RCC 7860 (cell line): Measurements from ENCODE around the gene LOC128125822.
"Not testable (repeated sequence)": the region's sequence is repeated elsewhere in the genome, so short reads cannot be mapped to it uniquely, and the experiment has no call there.

Experiments
- DNase-seq: peaks from one replicate; pipeline ENCODE4 v3.0.0-alpha.2; 2015; ENCODE audit warnings: low spot score
- FAIRE-seq: peaks from 2 replicates; lab custom pipeline; 2012; peaks lifted over from hg19 to GRCh38; lab: Jason Lieb, UNC

The LOC128125822 gene

DNA sequence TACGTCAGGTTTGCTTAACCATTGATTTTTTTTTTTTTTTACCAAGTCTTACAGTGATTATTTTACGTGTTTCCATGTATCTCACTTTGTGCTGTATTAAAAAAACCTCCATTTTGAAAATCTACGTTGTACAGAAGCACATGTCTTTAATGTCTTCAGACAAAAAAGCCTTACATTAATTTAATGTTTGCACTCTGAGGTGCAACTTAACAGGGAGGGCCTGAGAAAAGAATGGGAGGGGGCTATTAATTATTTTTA lies 8.4 kb downstream of the LOC128125822 start:
- DNase-seq (no peak), FAIRE-seq (no peak)

GRCh38 chr6:63581355-63582013 lies 9.2 kb downstream of the LOC128125822 start:
- no peak for FAIRE-seq
- no peak for DNase-seq

GRCh38 chr6:63582579-63583231 lies 10.4 kb downstream of the LOC128125822 start:
- no peak for DNase-seq
- FAIRE-seq, result no peak

DNA sequence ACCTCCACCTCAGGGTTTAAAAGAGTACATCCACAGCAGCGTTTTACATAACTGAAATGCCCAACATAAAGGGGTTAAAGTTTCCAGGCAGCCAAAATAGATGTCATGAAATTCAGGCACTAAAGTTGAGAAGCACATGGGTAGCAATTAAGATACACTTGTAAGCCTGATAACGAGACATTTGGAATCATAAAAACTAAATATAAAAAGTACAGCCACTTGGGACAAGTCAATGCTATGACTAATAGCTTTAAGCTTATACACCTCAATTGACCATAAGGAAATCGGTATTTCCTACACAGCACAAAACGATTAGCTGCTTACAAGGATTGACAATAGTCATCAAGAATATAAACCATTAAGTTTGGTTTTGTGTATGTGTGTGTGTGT lies 11.8 kb downstream of the LOC128125822 start:
- FAIRE-seq, result no peak
- DNase-seq, result no peak

DNA sequence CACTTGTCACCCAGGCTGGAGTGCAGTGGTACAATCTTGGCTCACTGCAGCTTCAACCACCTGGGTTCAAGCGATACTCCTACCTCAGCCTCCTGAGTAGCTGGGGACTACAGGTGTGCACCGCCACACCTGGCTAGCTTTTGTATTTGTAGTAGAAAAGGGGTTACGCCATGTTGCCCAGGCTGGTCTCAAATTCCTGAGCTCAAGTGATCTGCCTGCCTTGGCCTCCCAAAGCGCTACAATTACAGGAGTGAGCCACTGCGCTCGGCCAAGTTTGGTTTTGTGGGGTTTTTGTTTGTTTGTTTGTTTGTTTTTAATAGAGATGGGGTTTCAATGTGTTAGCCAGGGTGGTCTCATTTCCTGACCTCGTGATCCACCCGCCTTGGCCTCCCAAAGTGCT lies 12.3 kb downstream of the LOC128125822 start:
- DNase-seq (no peak), FAIRE-seq (no peak)

GRCh38 chr6:63585652-63586051 lies 13.4 kb downstream of the LOC128125822 start:
- FAIRE-seq, result not testable (repeated sequence)

DNA sequence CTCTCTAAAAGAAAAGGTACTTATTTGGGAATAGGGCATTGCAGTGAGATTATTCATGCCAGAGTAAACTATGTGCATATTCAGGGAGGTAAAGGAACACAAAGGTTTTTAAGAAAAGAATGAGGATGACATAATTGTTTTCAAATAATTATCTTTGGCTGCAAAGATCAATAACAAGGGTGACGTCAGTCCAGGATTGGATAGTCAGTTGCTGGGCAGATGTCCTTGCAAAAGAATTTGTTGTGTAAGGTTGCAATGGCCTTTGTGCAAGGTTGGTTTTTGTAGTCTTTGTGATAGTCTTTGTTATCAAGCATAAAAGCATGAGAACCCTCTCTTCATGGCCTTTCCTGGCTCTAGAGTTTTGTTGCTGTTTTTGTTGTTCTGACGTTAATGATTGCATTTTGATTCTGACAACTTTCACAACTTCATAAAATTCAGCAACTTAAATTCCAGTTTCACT lies 17.7 kb downstream of the LOC128125822 start:
- no peak for DNase-seq
- no peak for FAIRE-seq

More at GRCh38 chr6:63585652-63586051, 13.4 kb downstream of the LOC128125822 start:
- not testable (repeated sequence) for DNase-seq

- DNase-seq, result no peak
- FAIRE-seq, result no peak
Measured at GRCh38 chr6:63592886-63593285, 20.6 kb downstream of the LOC128125822 start.

GRCh38 chr6:63597141-63598048 lies 25.1 kb downstream of the LOC128125822 start:
- FAIRE-seq (peak; percentile 92), DNase-seq (peak; percentile 79)

DNA sequence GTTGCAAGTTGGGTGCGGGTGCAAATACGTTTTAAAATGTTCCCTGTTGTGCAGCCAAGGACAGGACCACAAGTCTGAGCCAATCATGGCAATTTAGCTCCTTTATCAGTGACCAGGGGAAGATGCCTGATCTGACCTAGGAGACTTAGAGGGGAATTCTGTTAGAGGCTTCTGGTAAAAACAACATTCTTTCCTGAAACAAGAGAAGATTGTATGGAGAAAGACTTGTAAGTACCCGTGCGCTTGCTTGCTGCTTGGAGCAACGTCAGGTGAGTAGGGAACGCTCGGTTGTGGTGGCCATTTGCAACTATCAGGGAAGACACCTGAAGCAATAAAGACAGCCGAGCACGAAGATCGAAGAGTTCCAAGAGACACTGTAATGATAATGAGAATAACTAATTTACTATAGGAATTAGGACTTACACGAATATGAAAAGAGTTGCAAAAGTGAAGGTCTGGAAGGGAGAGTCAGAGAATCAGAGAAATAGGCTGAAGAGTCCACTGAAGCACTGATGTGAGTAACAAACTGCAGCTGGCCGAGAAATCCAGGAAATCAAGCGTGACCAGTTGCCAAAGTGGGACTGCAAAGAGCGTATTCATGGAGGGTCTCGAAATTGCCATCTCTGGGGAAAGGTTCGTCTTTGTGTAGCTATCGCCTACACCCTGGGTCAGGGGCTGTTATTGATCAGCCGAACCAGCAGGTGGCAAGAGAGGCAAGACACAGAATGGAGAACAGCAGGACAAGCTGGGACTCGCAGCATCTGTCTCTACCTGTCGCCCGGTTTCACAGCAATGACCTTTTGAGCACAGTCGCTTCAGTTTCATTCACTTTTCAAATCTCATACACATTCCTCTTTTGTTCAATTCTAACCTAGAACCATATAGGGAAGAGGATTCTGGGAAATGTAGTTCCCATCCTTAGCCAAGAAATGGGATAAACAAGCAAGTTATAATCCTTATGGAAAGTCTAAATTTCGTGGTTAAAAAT lies 26.1 kb downstream of the LOC128125822 start:
- FAIRE-seq (no peak), DNase-seq (peak; percentile 31)

GRCh38 chr6:63599243-63599642 lies 27.0 kb downstream of the LOC128125822 start:
- DNase-seq, result no peak
- no peak for FAIRE-seq

DNA sequence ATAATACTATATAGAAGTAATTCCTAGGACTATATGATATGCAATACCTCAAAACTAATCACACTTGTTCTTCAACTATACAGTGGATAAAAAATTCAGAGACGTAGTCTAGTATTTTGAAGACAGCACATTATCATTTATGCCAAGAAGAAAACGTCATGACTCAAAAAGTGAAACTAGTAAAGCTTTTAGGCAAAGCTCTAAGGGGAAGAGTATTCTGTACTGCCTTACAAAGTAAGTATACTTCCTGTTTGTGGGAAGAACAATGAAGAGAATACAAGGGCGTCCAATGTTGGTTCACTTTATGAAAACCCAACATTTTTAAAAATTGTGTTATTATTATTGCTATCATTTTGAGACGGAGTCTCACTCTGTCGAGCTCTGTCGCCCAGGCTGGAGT lies 27.9 kb downstream of the LOC128125822 start:
- DNase-seq (no peak), FAIRE-seq (no peak)

GRCh38 chr6:63609231-63609630 lies 37.0 kb downstream of the LOC128125822 start:
- DNase-seq, result no peak
- no peak for FAIRE-seq

GRCh38 chr6:63610944-63611343 lies 38.7 kb downstream of the LOC128125822 start:
- DNase-seq (no peak), FAIRE-seq (no peak)

- DNase-seq, result no peak
- FAIRE-seq, result no peak
Measured at GRCh38 chr6:63611560-63611959, 39.3 kb downstream of the LOC128125822 start.

DNA sequence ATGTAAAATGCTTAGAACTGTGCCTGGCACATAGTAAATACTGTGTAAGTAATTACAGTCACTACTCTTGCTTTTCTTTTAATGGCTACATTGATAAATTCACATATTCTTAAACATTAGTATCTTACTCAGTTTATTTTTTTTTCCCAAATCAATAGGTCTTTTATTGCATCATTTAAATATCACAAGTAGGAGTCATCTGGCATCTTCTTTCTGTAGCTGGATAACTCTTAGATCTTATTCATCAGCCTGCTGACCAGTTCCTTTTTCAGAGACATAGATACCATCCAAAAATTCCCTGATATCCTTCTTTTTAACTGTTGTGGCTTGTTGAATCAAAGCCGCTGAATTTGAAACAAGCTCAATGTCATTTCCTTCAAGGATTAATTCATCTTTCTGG lies 43.3 kb downstream of the LOC128125822 start:
- no peak for FAIRE-seq

More for the DNA sequence above, 43.3 kb downstream of the LOC128125822 start:
- no peak for DNase-seq
